GM21825 (cell line): ENCODE measurements around the gene SCAF8.
A peak's percentile ranks its signal among the peaks of the same experiment; 100 is the strongest.
"Not testable (repeated sequence)": the region's sequence is repeated elsewhere in the genome, so short reads cannot be mapped to it uniquely, and the experiment has no call there.

Source experiments
- ATAC-seq: cut with Tn5 transposase; IDR thresholded peaks from one replicate; pipeline ENCODE4 v1.9.1; 2021; ENCODE audit warnings: mild to moderate bottlenecking, moderate library complexity; ENCODE audit not compliant: unreplicated experiment

SCAF8 gene

DNA sequence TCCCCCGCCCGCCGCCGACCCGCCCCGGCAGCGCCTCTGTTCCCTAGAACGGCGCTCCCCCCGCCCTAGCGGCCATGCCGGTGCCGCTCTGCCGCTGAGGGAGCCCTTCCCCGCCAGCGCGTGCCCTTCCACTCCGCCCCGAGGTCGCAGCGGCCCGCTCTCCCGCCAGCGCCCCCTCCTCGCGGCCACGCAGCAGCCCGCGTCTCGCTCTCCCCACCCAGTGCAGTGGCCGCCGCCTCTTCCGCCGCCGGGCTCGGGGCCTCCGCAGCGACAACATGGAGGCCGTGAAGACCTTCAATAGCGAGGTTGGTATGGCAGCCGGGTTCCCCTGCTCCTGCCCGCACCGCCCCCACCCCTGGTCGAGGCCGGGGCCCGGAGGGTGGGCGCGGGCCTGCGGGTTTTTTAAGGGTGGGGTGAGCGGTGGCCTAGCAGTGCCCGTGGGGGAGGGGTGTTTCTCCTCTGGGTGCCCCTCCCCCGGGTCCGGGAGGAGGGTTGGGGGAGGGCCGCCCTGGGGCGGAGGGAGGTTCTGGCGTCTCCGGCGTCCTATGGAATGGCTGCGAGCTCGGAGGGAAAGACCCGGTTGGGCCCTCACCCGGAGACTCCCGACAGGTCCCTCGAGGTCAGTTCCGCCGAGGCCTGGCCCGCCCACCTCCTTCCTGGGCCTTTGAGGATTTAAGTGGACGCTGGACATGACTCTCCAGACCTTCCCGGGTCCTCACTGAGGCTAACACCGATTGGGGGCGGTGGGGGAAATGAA, 588 bp downstream of the SCAF8 start:
- peak; percentile 83 for ATAC-seq

DNA sequence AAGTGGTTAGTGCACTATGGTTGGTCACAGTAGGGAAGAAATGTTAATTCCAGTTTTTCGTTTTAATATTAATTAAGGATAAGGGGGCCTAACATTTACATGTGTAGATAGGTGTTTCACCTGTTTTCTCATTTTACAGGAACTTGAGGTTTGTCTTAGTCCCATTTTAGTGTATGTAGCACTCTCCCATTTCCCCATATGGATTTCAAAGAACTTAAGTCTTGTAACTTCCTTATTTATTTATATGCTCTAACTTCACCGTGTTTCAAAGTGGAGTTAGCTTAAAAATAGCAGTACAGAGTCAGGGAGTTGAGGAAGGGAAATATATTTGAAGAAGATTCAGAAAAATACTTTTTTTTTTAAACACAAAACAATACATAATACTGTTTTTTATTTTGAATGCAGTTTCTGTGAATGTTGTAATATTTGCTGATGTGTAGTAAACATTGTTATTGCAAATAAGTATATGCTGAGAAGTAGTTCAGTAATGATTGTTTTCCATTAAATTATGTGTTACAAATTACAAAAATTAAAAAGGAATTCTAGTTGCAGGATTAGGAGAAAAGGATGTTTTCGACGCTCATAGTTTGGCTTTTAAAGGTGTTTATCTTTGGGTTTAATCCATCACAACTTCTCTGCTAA, 3.5 kb downstream of the SCAF8 start:
- no peak for ATAC-seq

DNA sequence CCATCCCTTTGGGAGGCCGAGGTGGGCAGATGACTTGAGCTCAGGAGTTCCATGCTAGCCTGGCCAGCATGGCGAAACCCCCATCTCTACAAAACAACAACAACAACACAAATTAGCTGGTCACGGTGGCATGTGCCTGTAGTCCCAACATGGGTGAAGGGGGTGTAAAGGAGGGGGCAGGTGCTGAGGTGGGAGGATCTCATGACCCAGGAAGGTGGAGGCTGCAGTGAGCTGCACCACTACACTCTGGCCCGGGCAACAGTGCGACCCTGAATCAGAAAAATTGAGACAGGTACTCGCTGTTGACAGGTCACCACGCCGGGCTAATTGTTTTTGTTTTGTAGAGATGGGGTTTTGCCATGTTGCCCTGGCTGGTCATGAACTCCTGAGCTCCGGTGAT, 4.2 kb downstream of the SCAF8 start:
- ATAC-seq: no peak

DNA sequence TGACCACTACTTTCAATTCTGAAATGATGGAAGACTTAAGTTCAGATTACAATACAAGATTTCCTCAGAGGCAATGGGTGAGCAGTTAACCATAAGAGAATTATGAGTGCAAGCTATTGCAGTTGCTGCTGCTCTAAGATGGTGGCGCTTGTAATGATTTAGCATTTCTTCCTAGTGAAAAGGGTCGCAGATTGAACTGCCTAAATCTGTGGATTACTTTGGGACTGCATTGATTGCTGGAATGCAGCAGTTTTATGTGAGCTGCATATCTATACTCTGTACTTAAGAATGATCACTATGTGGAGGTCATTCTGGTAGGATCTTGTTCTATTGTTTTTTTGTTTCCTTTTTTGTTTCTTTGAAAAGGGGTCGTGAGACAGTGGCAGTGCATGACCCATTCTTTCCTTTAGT, 5.3 kb downstream of the SCAF8 start:
- ATAC-seq: no peak

DNA sequence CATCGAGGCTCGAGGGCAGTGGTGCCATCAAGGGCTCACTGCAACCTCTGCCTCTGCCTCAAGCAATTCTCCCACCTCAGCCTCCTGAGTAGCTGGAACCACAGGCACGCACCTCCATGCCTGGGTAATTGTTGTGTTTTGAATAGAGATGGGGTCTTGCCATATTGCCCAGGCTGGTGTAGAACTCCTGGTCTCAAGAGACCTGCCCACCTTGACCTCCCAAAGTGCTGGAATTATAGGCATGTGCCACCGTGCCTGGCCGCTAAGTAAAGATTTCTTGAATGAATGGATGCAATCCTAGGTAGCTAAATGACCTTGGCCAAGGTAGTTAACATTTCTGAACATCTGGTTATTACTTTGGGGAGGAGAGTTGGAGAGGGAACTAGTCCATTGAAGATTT, 7.4 kb downstream of the SCAF8 start:
- no peak for ATAC-seq

DNA sequence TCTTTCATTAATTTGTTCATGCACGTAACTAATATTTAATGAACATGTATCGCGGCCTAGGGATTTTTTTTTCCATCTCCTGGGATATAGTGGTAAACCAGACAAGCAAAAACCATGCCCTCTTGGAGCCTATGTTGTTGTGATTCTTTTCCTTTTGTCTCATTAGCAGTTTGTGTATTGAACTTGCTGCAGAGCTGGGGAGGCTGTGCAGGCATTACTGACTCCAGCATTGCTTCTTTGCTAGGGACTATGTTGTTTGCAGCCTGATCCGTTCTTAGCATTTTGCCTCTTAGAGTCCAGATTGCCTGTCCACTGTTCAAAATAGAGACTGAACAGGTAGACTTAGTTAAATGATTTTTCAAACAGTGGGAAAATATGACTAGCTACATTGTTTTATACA, 9.7 kb downstream of the SCAF8 start:
- ATAC-seq: no peak

DNA sequence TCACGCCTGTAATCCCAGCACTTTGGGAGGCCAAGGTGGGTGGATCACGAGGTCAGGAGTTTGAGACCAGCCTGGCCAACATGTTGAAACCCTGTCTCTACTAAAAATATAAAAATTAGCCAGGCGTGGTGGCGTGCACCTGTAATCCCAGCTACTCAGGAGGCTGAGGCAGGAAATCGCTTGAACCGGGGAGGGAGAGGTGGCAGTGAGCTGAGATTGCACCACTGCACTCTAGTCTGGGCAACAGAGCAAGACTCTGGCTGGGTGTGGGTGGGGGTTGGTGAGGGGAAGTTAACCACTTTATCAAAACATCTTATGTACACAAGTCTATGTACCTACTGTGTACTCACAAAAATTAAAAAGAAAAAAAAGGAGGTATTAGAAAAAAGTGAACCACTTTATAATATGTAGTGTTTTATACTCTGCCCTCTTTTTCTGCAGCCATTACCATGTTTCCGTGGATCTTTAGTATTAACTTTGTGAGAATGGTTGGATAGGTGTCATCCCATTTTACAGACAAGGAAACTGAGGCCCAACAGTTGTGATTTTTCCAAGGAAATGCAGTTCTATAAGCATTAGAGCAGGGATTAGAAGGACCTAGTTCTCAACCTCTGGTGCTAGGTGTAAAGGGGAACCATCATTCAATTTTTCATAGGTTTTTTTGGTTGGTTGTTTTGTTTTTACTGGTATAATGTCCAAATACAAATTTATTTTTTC, 11.0 kb downstream of the SCAF8 start:
- ATAC-seq: not testable (repeated sequence)

DNA sequence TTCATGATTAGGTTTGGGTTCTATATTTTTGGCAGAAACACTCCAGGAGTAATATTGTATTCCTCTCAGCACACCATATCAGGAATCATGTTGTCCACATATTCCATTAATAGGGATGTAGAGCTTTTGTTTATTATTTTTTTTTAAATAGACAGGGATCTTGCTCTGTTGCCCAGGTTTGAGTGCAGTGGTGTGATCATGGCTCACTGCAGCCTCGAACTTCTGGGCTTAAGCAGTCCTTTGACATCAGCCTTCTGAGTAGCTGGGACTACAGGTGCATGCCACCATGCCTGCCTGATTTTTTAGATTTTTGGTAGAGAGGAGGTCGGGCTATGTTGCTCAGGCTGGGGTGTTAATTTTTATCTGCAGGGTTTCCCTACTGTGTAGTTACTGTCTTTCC, 12.0 kb downstream of the SCAF8 start:
- no peak for ATAC-seq

DNA sequence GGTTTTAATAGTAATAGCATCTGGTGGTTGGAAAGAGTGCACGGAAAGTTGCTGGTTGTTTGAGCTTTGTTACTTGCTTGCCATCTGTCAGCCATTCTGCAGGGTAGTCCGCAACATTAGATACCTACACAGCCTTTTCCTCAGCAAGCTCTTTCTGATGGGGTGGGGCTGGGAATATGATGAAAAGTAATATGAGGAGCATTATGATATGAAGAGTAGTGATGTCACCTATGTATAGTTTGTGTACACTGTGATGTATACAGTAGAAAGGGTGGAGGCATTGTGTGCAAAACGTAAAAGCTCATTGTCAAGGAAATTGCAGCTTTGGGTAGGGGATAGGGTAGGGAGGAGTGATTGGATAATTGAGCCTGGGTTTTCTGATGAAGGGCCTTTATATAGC, 16.1 kb downstream of the SCAF8 start:
- no peak for ATAC-seq

DNA sequence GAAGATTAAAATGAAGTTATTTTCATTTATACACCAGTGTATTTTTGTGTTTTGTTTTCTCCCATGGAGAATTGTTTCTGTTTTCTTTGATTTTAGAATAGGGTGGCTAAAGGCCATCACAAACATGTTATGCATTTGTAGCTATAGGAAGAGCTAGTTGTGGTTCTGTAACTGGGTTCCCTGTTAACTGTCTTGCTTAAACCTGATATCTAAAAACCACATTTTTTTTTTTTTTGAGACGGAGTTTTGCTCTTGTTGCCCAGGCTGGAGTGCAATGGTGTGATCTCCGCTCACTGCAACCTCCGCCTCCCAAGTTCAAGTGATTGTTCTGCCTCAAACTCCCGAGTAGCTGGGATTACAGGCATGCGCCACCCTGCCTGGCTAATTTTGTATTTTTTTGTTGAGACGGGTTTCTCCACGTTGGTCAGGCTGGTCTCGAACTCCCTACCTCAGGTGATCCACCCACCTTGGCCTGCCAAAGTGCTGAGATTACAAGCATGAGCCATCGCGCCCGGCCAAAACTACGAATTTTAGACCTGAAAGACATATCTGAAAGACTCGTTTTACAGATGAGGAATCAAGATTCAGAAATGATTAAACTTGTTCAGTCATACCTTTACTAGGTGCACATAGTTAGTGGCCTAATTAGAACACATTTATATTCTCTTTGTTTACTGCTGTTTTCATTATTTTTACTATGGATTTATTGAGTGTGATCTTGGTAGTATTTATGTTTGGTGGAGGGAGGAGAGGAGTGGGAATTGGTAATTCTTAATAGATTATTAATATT, 18.0 kb downstream of the SCAF8 start:
- no peak for ATAC-seq

DNA sequence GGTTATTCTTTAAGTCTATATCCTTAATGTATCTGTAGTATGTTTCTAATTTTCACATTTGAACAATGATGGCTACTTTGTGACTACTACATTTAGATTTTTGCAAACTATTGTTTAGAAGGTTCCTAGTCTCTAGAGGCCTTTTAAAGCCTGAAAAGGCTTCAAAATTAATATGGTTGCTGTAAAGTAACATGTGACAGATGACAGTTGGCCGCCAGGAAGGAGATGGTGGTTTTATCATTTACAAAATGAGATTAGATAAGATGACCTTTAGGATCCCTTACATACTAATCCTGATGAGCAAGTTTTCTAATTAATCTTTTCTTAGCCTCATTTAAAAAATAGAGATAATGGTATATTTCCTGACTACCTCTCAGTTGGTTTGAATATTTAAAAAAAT, 18.8 kb downstream of the SCAF8 start:
- ATAC-seq: no peak

DNA sequence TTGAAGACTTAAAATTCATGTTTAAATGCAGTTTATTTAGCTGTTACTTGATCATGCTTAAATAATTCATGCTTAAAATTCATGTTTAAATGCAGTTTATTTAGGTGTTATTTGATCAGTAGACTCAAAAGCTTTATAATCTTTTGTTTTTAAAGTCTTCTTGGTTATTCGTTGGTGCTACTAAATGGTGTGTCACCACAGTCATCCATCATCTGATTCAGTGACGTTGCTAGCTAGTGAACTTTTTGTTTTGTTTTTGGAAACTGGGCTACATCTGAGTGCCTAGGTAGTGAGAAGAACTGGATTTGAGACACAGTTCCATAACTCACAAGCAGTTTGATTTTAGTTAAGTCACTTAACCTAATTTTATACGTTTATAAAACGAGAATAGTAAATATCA, 20.9 kb downstream of the SCAF8 start:
- ATAC-seq: no peak

DNA sequence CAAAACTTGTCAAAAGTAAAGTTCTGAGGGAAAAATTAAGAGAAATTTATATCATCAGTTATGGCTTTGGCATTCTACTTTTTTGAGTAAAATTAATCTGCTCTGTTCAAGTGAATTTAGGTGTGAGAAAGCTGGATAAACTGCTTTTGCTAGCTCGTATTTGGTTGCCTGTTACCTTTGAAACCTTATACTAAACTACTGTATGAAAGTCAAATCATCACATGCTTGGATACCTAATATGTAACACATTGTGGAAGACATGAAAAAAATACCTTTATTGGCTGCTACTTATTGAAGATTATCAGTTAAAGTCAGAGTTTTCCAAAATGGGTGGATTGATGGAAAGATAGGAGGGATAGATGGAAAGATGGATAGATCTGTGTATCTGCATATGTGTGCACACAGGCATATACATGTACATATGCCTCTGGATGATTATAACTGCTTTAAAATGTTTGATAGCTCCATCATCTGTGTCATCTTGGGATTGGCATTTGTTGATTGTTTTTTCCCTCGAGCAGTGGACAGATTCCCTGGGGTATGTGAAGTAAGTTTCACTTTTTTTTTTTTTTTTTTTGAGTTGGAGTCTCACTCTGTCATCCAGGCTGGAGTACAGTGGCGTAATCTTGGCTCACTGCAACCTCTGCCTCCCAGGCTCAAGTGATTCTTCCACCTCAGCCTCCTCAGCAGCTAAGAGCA, 24.3 kb downstream of the SCAF8 start:
- no peak for ATAC-seq

DNA sequence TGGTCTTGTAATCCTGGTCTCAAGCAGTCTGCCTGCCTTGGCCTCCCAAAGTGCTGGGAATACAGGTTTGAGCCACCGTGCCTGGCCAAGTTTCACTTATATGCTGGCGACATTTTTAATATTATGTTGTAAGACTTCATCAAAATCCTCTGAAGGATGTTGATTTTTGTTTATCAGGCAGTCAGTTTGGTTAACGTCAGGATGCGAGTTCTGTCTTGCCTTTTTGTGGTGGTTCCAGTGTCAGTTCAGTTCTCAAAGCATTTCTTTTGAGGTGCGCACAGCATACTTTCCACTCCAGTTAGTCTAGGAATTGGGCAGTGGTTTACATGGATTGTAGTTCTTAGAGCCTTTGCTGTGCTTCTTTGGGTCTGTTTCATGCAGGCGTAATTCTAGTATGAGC, 24.9 kb downstream of the SCAF8 start:
- ATAC-seq: no peak

DNA sequence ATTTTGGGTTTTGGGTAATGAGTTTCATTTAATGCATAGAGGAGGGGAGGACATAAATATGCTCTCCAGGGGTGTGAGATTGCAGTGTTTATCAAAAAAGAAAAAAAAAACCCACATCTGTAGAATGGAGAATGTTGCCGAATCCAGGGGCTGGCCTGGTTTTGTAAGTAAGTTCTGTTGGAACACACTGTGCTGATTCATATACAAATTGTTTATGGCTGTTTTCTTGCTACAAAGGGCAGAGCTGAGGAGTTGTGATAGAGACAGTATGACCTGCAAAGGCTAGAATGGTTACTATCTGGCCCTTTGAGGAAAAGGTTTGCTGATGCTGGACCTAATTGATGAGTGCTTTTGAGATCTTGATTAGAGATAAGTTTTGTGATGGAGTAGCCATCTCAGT, 30.4 kb downstream of the SCAF8 start:
- ATAC-seq: no peak

DNA sequence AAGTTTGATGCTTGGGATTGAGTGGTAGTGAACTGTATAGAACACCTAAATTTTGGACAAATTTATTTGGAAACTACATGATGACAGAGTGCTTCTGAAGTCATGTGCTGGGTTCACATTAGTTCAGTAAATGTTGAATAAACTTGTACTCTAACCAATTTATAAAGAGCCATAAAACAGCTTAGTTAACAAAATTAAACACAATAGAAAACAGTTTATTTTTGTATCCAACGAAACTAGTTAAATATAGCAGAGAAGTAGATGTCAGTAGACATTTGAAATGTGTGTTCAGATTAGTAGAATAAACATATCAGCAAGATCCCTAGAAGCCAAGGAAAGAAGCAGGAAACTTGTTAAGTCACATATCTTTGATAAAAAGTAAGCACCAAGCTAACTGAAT, 32.1 kb downstream of the SCAF8 start:
- no peak for ATAC-seq

DNA sequence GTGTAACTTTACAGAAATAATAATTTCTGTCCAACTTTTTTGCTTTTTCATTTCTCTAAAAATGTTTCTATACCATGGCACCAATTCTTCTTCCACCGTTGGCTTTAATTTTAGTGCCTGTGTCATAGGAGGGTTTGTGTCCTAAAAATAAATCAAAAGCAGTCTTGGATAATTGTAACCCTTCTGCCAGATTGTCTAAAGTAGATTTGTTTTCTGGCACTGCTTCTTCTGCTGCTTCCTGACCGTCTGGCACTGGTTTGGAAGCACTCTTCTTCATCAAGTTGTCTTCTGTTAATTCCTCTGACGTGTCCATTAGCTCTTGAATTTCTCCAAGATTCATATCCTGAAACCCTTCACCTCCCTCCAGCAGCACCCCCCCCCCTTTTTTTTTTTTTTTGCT, 33.1 kb downstream of the SCAF8 start:
- ATAC-seq: no peak

DNA sequence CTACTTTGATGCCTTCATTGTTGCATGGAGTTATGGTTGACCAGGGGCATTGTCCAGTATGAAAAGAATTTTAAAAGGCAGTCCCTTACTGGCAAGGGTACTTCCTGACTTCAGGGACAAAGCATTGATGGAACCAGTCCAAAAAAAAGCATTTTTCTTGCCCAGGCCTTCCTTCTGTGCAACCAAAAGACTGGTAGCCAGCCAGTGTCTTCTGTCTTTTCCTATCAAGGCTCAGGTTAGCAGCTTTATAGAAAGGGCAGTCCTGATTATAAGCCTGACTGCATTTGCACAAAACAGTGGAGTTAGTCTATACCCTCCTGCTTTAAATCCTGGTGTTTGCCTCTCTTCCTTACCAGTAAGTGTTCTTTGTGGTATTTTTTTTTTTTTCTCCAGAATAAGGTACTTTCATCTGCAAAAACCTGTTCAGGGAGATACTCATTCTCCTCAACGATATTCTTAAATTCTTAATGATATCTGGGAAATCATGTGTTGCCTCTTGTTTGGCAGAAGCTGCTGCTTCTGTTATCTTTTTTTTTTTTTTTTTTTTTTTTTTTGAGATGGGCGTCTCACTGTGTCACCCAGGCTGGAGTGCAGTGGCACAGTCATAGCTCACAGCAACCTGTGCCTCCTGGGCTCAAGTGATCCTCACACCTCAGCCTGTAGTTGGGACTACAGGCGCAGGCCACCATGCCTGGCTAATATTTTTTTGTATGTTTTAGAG, 33.9 kb downstream of the SCAF8 start:
- no peak for ATAC-seq

DNA sequence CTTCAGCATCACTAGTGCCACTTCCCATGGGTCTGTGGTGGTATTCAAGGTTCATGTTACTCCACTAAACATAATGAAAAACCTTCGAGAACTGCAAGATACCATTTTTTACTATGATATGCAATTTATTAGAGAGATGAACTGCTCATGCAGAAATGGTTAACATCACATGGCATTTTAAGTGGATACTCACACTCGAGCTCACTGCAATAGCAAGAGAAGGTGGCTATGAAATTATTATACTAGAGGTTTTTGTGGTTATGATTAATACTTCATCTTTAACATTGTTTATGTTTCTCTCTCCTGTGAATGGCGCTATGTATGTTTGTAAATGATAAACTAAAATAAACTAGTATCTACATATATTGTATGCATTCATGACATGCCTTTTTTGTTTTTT, 35.1 kb downstream of the SCAF8 start:
- no peak for ATAC-seq

DNA sequence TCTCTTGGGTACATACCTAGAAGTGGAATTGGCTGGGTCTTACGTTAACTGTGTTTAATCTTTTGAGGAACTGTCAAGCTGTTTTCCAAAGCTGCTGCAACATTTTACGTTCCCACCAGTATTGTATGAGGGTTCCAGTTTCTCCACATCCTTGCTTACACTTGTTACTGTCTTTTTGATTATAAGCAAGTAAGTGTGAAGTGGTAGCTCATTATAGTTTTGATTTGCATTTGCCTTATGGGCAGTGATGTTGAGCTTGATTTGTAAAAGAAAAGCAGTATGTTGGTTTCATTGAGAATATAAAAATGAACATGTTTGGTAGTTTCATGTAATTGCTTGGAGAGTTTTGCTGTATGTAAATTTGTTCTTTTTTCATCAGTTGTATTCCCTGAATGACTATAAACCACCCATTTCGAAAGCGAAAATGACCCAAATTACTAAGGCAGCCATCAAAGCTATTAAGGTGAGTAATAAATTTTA, 40.4 kb downstream of the SCAF8 start:
- ATAC-seq: peak; percentile 92
